Renal cortex interstitium (tissue), 11 donors: ENCODE measurements around the gene PERM1. TPM values are rescaled to one million over a fixed set of nuclear protein-coding genes. Genes with fewer than 3 reads are reported as not detected.

Experiments
- DNase-seq, 11 donors: peaks; one replicate each; pipeline ENCODE4 v3.0.0-alpha.2; 2013; ENCODE audit warnings: low read depth in 9 of 11, low spot score in 4 of 11; ENCODE audit errors: extremely low read depth in 1 of 11
- polyA plus RNA-seq, 3 donors: library from polyadenylated mRNA; unstranded; fragments of 120-200 nt; gene quantifications; one replicate each; pipeline ENCODE4 v1.2.1, GENCODE V29; 2013; ENCODE audit not compliant: insufficient read length in 3 of 3

PERM1 gene
- polyA plus RNA-seq, 3 donors = 0.13 to 0.14 TPM; not detected in 1

DNA sequence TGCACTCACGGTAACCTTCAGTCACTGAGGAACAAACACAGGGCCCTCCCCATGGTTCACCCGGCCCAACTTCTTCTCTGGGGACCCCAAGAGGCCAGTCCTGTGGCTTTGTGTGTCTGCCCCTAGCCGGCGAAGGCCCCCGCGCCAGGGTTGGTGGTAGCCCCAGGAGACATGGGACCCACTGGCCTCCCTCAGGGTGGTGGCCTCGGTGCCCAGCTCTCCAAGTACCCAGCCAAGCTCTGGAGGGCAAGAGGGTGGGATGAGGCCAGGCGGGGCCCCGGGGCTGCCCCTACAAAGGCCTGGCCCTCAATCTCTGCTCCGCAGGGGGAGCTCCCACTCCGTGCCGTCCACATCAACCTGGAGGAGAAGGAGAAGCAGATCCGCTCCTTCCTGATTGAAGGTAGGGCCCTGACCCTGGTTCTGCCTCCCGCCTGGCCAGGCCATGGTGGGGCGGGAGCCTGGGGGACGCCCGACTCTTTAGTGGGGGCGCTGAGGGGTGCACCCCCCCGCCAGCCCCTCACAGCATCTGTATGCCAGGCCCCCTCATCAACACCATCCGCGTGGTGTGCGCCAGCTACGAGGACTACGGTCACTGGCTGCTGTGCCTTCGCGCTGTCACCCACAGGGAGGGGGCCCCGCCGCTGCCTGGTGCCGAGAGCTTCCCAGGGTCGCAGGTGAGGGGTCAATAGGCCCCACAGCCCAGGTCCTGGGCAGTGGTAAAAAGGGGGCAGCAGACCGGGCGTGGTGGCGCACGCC is 10.0 kb downstream of the PERM1 start:
- no peak for DNase-seq

GRCh38 chr1:970973-971730 is 10.7 kb downstream of the PERM1 start:
- DNase-seq = no peak

- DNase-seq = no peak
Measured at GRCh38 chr1:970242-970972, 11.5 kb downstream of the PERM1 start.

DNA sequence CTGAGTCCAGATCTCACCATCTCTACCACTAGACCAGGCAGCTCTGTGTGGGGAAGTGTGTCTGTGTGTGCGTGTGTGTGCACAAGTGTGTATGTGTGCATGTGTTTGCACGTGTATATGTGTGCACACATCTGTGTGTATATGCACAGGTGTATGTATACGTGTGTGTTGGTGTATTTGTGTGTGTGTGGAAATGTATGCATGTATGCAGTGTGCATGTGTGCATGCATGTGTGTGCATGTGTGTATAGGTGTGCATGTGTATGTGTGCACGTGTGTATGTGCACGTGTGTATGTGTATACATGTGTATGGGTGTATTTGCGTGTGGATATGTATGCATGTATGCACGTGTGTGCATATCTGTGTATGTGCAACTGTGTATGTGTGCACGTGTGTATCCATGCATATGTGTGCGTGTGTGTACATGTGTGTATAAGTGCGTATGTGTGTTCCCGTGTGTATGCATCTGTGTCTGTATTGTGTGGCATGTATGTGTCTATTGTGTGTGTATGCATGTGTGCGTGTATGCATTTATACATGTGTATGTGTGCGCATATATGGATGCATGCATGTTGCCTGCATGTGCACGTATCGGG is 12.5 kb downstream of the PERM1 start:
- DNase-seq = no peak

DNA sequence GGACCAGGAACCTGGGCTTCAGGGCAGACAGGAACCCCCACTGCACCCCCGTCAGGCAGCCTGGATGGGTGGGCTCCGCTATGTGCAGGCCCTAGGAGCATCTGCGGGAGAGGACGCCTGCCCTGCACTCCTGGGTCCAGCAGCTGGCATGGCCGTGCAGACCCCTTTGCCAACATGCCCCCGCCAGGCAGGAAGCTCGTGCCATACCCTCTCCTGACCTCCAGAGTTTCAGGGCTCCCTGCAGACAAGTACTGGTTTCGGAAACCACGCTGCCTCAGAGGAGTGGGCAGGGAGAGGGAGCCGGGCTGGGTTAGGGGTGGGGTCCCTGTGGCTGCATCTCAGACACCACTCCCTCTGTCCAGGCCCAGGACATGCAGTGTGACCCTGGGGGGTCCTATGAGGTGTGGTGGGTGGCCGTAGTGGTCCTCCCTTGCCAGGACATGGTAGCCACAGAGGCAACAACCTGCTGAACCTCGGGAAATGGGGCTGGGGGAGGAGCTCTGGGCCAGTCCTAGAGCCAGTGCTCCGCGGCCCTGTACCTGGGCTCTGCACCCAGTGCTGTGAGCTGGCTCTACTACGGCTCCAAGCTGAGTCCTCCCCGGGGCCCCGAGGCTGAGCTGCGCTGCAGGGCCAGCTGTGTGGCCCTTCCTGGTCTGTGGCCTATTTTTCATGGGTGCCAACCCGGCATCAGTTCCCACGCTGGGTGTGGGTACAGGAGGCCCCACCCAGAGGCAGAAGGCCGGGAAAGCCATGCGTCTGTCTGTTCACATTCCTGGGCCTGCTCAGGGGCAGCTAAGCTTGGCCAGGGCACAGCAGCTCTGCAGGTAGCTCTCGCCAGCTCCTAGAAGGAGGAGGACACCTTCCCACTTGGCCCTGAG is 14.2 kb downstream of the PERM1 start:
- no peak for DNase-seq

DNA sequence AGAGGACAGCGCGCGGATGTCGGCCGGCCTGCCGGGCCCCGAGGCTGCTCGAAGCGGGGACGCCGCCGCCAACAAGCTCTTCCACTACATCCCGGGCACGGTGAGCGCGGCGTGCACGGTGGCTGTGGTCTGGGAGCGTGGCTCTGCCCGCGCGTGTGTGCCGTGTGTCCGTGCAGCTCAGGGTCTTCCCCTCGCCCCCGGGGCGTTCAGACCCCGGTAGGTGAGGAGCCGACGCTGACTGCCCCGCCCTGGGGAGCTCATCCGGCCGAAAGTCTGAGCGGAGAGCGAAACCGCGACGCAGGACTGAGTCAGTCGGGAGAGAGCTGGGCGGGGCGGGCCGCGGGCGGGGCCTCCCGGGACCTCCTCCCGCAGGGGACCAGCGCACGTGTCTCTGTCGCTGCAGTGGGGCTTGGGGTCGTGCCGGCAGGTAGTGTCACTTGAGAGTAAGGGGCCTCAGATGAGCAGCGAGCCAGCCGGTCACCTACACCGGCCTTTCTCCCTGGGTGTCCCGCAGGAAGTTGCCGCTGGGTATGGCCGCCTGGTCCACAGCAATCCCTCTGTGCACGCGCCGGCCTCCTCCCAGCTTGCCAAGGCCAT is 15.1 kb downstream of the PERM1 start:
- no peak for DNase-seq

- no peak for DNase-seq
Measured at GRCh38 chr1:966135-966703, 15.7 kb downstream of the PERM1 start, which contains the start of gene PLEKHN1. Gene PLEKHN1, plus strand, starts transcription at chr1:966482. Its CDS starts 50 bp downstream, at chr1:966532.

DNA sequence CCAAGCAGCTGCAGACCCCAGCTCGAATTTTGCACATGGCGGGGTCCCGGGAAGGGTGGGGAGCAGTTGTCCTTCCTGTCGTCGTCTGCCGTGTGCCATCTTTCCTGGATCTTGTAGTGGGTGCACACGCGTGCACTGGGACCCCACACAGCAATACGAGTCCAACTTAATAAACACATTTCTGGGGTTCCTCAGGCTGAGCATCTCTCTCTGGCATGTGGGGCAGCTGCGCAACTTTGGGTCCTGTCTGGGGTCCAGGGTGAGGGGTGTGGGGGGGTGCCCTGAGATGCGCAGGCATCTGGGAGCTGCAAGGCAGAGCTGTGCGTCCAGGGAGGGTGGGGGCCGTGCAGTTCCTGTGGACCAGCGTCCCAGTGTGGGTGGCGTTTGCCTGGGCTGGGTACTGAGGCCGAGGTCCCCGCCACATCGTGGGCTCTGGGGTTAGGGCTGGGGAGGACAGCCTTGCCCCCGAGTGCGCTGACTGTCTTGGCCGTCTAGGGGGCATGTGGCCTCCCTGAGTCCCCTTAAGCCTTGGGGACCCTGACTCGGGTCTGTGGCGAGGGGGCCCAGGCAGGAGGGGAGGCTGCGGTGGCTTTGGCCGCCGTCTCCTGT is 16.3 kb downstream of the PERM1 start:
- no peak for DNase-seq

GRCh38 chr1:964691-965525 is 17.0 kb downstream of the PERM1 start:
- DNase-seq = no peak

GRCh38 chr1:963746-964525 is 18.0 kb downstream of the PERM1 start:
- DNase-seq = no peak

GRCh38 chr1:963301-963651 is 18.6 kb downstream of the PERM1 start:
- no peak for DNase-seq

DNA sequence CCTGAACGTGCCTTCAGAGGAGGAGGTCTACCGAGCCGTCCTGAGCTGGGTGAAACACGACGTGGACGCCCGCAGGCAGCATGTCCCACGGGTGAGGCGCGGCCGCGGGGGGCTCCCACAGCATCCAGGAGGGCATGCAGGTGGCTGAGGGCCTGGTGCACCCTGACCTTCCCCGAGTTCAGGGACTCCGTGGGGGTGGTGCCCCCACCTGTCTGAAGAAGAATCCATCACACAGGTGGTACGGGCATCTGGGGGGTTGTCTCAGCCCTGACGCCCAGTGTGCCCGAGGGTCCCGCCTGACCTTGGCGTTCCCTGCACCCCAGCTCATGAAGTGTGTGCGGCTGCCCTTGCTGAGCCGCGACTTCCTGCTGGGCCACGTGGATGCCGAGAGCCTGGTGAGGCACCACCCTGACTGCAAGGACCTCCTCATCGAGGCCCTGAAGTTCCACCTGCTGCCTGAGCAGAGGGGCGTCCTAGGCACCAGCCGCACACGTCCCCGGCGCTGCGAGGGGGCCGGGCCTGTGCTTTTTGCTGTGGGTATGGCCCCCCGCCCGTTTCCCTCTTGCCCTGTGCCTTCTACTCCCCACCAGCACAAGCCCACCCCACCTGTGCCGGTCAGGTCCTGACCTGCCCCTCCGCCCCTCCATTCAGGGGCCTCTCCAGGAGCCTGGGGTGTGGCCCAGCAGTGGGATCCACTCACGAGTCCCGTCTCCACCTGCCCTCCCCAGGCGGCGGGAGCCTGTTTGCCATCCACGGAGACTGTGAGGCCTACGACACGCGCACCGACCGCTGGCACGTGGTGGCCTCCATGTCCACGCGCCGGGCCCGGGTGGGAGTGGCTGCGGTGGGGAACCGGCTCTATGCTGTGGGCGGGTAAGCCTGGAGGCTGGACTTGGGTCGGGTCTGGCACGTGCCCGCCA is 19.3 kb downstream of the PERM1 start:
- DNase-seq = no peak

- DNase-seq = no peak
Measured at GRCh38 chr1:961132-961669, 20.7 kb downstream of the PERM1 start.

- no peak for DNase-seq
Measured at GRCh38 chr1:960363-961131, 21.3 kb downstream of the PERM1 start, which contains the start of gene KLHL17. Gene KLHL17, plus strand, starts transcription at chr1:960584. Its CDS starts 110 bp downstream, at chr1:960694.
